NCI-H774 (cell line): ENCODE results near the gene TPD52L1.
"Not testable (repeated sequence)": the region's sequence is repeated elsewhere in the genome, so short reads cannot be mapped to it uniquely, and the experiment has no call there.

Experiments used
- DNase-seq: peaks from one replicate; lab custom pipeline; 2025; lab: John Stamatoyannopoulos, UW

Gene TPD52L1, protein sequence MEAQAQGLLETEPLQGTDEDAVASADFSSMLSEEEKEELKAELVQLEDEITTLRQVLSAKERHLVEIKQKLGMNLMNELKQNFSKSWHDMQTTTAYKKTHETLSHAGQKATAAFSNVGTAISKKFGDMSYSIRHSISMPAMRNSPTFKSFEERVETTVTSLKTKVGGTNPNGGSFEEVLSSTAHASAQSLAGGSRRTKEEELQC

DNA sequence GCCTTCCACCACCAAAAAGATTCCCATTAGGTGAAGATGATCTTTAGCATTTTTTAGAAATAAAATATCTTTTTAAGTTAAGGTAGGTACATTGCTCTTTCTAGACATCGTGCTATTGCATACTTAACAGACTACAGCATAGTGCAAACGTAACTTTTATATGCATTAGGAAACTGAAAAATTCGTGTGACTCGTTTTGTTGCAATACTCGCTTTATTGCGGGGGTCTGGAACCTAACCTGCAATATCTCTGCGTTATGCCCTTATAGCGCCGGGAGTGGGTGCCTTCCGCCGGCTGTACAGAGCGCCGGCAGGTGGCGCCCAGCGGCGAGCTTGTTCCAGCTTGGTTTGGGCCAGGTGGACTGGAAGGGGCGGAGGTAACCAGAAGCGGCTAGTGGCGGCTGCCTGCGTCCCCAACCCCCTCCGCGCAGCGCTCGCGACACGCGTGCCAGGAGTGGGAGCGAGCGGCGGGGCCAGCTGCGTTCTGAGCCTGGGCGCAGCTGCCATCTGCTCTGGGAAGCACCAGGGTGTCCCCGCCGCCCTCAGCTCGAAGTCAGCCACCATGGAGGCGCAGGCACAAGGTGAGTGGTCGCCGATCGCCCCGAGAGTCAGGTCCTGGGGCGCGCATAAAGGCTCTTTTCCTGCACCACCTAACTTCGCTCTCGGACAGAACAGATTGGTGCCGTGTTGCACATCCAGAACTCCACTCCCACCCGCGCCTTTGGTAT, at the start of gene TPD52L1:
TSS of gene TPD52L1 (plus strand) at position 383 of the 727 bp plus-strand sequence. CDS start at position 562, 179 bp downstream.
- peak; percentile 96 for DNase-seq

- DNase-seq: peak; percentile 41
Observed at GRCh38 chr6:125104425-125104824, 49.1 kb upstream of the TPD52L1 start.

GRCh38 chr6:125107048-125107447, 46.5 kb upstream of the TPD52L1 start:
- DNase-seq: no peak

DNA sequence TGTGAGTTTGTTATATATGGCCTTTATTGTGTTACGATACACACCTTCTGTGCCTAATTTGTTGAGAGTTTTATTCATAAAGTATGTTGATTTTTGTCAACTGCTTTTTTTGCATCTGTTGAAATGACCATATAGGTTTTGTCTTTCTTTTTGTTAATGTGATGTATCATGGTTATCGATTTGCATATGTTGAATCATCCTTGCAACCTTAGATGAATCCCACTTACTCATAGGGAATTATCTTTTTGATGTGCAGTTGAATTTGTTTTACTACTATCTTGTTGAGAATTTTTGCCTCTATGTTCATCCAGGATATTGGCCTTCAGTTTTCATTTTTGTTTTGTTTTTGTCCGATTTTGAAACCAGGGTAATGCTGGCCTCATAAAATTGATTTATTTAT, 45.7 kb upstream of the TPD52L1 start:
- DNase-seq: no peak

DNA sequence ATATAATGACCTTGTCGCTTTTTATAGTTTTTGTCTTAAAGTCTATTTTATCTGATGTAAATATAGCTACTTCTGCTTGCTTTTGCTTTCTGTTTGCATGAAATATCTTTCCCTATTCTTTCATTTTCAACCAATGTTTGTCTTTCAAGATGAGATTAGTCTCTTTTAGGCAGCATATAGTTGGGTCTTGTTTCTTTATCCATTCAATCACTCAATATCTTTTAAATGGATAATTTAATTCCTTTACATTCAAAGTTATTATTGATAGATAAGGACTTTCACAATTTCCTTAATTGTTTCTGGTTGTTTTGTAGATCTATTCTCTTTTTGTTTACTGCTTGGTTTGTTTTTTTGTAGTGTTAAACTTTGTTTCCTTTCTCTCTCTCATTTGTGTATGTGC, 43.5 kb upstream of the TPD52L1 start:
- no peak for DNase-seq

- no peak for DNase-seq
Observed at GRCh38 chr6:125111219-125111983, 42.2 kb upstream of the TPD52L1 start.

GRCh38 chr6:125112934-125113333, 40.6 kb upstream of the TPD52L1 start:
- no peak for DNase-seq

GRCh38 chr6:125114248-125114858, 39.2 kb upstream of the TPD52L1 start:
- DNase-seq: peak; percentile 52

DNA sequence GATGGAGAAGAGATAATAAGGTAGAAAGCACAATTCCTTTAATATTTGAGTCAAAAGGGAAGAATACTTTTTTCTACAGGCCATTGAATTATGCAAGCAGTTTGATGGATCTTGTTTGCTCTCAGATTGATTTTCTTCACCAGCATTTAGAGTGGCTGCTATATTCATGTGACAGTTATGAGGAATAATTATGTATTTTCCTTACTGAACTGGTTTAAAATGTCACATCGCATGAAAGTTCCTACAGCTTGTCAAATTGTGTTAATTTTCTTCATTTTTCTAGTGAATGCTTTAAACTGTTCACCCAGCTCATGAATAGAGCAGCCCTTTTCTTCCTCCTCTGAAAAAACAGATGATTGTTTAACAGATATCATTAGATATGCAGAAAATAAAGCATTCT, 37.4 kb upstream of the TPD52L1 start:
- DNase-seq: no peak

GRCh38 chr6:125116710-125117109, 36.9 kb upstream of the TPD52L1 start:
- DNase-seq: no peak

DNA sequence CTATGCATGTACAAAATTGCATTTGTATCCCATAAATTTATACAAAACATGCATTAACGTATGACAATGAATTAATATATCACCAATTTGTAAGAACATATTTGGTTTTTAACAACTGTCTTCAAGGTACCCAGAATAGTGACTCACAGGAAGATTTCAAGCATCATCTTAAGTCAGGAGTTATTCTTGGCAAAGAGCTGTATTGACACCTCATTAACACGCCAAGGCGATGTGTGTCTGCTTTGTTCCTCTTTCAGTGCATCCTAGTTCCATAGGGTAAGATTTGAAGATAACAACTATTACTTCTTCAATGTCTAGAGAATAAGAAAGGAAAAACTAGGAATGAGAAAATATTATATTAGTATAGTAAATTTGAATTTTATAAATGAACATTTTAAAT, 35.8 kb upstream of the TPD52L1 start:
- DNase-seq: no peak

DNA sequence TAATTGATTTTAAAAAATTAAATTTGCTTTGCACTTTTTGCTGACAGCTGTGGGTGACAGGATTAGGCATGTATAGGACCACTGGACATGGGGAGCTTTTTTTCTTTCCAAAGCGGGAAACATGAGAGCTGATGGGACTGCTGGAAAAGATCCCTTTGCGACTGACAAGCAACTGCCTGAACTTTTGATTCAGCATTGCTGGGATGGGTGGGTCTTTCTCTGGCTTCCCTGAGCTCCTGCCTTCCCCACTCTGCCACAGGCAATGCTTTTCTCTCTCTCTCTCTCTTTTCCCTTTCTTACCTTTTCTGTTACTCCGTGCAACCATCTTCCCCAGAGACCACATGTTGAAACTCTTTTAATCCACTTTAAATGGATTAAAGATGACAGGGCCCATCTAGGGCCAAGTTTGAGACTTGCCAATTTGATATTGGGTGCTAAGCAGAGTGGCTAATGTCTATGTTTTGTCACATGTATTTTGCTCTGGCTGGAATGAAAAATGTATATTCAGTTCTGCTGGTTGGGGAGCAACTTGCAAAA, 33.5 kb upstream of the TPD52L1 start:
- DNase-seq: no peak

DNA sequence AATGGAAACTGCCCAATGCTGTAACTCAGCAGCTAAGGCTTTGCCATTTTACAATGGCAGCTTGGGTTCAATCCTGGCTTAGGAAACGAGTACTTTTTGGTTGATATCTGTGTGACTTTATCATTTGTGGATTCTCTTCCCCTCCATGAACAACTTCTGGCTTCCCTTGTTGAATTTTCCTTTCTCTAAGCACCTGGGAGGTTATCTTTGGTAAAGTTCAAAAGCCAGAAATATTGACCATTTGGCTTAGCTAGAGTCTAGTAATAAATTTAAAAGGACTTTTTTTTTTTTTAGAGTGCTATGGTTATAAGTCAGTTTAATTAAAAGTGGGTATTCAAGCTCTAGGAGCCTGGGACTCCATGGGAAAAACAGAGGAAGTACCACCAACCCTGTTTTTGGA, 31.7 kb upstream of the TPD52L1 start:
- DNase-seq: no peak

DNA sequence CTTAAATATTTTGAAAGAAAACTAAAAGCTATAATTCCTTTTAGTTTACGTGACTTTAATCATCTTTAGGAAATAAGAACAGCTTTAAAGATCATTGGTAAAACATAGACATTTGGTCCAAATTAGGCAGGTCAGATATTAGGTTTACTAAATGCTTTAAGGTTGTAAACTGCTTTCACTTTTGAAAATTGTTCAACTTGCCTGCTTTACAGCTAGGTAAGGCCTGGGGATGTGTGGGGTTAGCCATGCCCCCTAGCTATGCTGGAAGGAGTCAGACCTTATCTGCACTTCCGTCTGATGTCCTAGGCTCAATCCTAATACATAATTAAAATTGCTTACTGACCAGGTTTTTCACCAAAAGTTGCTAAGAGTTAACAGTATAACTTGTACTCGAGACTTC, 30.5 kb upstream of the TPD52L1 start:
- DNase-seq: no peak

- no peak for DNase-seq
Observed at GRCh38 chr6:125123468-125124048, 30.0 kb upstream of the TPD52L1 start.

DNA sequence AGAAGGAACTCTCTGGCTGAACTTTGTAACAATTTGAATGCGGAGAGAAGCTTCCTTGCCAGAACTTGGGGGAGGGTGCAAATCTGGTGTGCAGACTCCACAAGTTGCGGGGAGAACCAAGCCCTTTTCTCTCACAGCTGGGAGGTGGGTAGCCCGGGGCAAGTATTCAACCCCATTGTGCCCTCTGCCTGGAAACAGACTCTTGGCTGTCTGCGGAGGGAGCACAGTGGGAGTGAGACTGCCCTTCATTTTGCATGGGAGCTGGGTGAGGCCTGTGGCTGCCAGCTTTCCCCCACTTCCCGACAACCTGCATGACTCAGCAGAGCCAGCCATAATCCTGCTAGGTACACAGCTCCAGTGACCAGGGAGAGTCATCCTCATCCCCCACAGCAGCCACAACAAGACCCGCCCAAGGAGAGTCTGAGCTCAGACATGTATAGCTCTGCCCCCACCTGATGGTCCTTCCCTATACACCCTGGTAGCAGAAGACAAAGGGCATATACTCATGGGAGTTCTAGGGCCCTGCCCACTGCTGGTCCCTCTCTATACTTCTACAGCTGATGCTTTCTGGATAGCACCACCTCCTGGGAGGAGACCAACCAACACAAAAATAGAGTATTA, 29.4 kb upstream of the TPD52L1 start:
- no peak for DNase-seq

GRCh38 chr6:125125856-125126255, 27.7 kb upstream of the TPD52L1 start:
- DNase-seq: not testable (repeated sequence)

DNA sequence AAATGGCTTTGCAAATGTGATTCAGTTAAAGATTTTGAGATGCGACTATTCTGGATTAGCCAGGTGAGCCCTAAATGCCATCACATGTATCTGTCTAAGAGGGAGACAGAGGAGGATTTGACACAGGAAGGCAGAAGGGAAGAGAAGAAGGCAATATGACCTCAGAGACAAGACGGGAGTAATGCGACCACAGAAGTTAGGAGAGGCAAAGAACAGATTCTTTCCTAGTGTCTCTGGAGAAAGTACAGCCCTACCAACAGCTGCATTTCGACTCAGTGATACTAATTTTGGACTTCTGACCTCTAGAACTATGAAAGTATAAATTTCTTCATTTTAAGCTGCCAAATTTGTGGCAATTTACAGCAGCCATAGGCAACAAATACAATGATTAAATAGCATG, 24.2 kb upstream of the TPD52L1 start:
- no peak for DNase-seq

- DNase-seq: no peak
Observed at GRCh38 chr6:125132058-125132457, 21.5 kb upstream of the TPD52L1 start.

GRCh38 chr6:125136378-125136777, 17.2 kb upstream of the TPD52L1 start:
- DNase-seq: no peak

- no peak for DNase-seq
Observed at GRCh38 chr6:125138083-125138482, 15.5 kb upstream of the TPD52L1 start.

GRCh38 chr6:125140808-125141207, 12.8 kb upstream of the TPD52L1 start:
- no peak for DNase-seq
